Cardiac muscle cell (in vitro differentiated cells and primary cell): ENCODE data around the gene CLIC6. TPM values are rescaled to one million over a fixed set of nuclear protein-coding genes. Genes with fewer than 3 reads are reported as not detected.

ENCODE experiments used
- DNase-seq, 2 donors: peaks; one replicate each; pipeline versions ENCODE4 v3.0.0 to v3.0.0-alpha.2; 2010 to 2017; ENCODE audit warnings: low read depth in 1 of 2, low spot score in 1 of 2
- H3K27ac ChIP-seq: fragments of 200-600 bp; sonication (generic); 2 replicates; pipeline ENCODE4 v1.5.1; 2016
- H3K27me3 ChIP-seq: fragments of 200-600 bp; sonication (generic); 2 replicates; pipeline ENCODE4 v1.6.0; 2016; ENCODE audit warnings: control low read depth
- H3K36me3 ChIP-seq: fragments of 200-600 bp; sonication (generic); 2 replicates; pipeline ENCODE4 v1.5.1; 2016; ENCODE audit warnings: control low read depth
- H3K4me1 ChIP-seq: fragments of 200-600 bp; sonication (generic); 2 replicates; pipeline ENCODE4 v1.8.1; 2017; ENCODE audit warnings: low read depth, mild to moderate bottlenecking, mixed run types
- H3K4me3 ChIP-seq: fragments of 200-600 bp; sonication (generic); 2 replicates; pipeline ENCODE4 v1.5.1; 2016; ENCODE audit warnings: mild to moderate bottlenecking
- H3K9me3 ChIP-seq: fragments of 200-600 bp; sonication (generic); 2 replicates; pipeline ENCODE4 v1.5.1; 2017; ENCODE audit warnings: low read depth, mild to moderate bottlenecking, control low read depth
- polyA plus RNA-seq: library from polyadenylated mRNA; unstranded; fragments of >200 nt; fragmentation: Nextera tagmentation; extraction: Ambion mirVana; gene quantifications from 2 replicates; pipeline ENCODE4 v1.2.1, GENCODE V29; 2016
- total RNA-seq: library from RNA; depleted of rRNA; stranded (reverse); fragments of >200 nt; gene quantifications from 2 replicates; pipeline ENCODE4 v1.2.3, GENCODE V29; 2016
- TF ChIP-seq, protein P1 (sequence below): IDR thresholded peaks from 2 replicates; pipeline ENCODE4 v1.5.1; 2012; ENCODE audit warnings: low read depth, mild to moderate bottlenecking, low read length

The CLIC6 gene
- total and polyA plus RNA-seq, 2 experiments from 2014 or later: not detected

DNA sequence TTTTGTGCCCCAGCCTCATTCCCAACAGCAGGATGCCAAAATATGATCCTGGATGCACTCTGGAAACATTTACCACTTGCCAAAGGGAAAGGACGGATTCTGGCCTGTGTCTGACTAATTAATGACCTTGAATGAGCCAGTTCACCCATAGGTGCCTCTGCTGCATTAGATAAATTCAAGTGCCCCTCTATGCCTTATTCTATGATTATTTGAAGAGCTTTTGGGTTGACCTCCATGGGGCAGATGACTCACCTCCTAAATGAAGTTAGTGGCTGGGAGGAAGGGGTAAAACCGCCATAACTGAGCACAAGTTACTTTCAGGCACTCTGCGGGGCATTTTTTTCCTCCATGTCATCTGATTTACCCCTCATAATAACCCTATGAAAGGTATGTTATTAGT, 98.1 kb downstream of the CLIC6 start:
- TF ChIP-seq, protein P1, sequence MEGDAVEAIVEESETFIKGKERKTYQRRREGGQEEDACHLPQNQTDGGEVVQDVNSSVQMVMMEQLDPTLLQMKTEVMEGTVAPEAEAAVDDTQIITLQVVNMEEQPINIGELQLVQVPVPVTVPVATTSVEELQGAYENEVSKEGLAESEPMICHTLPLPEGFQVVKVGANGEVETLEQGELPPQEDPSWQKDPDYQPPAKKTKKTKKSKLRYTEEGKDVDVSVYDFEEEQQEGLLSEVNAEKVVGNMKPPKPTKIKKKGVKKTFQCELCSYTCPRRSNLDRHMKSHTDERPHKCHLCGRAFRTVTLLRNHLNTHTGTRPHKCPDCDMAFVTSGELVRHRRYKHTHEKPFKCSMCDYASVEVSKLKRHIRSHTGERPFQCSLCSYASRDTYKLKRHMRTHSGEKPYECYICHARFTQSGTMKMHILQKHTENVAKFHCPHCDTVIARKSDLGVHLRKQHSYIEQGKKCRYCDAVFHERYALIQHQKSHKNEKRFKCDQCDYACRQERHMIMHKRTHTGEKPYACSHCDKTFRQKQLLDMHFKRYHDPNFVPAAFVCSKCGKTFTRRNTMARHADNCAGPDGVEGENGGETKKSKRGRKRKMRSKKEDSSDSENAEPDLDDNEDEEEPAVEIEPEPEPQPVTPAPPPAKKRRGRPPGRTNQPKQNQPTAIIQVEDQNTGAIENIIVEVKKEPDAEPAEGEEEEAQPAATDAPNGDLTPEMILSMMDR: no peak
- Histone ChIP-seq H3K4me3 (no peak overlapping the region), H3K4me1 (no peaks in the 10 kb centered on the region), H3K9me3 (no peaks in the 10 kb centered on the region), H3K27ac (no peak overlapping the region), H3K36me3 (no peaks in the 10 kb centered on the region), H3K27me3 (no peaks in the 10 kb centered on the region)
- no peak for DNase-seq

Other genes starting within 250 kb of the CLIC6 start
- not detected in 2 replicates for gene SMIM34, start 245.0 kb upstream of the CLIC6 start, total RNA-seq
- gene SMIM34, start 245.0 kb upstream of the CLIC6 start, polyA plus RNA-seq: not detected in 2 replicates
- 0.42 and 2.3 TPM in 2 replicates for gene KCNE1, start 156.8 kb upstream of the CLIC6 start, total RNA-seq
- gene KCNE1, start 156.8 kb upstream of the CLIC6 start, polyA plus RNA-seq: 0.29 and 0.37 TPM in 2 replicates
- 47.4 and 48.4 TPM in 2 replicates for gene RCAN1, start 53.9 kb upstream of the CLIC6 start, total RNA-seq
- gene RCAN1, start 53.9 kb upstream of the CLIC6 start, polyA plus RNA-seq: 96.2 and 104 TPM in 2 replicates